Astrocyte (in vitro differentiated cells and primary cell): ENCODE data around the gene ADM. TPM values are rescaled to one million over a fixed set of nuclear protein-coding genes. Genes with fewer than 3 reads are reported as not detected.
A peak's percentile ranks its signal among the peaks of the same experiment; 100 is the strongest.

ENCODE experiments used
- DNase-seq: peaks from one replicate; pipeline ENCODE4 v3.0.0-alpha.2; 2010; ENCODE audit warnings: low read depth
- FAIRE-seq: peaks from 2 replicates; lab custom pipeline; 2011; peaks lifted over from hg19 to GRCh38; lab: Jason Lieb, UNC
- H2AFZ ChIP-seq: 2 replicates; pipeline ENCODE4 v1.6.0; 2012; ENCODE audit warnings: low read depth, low read length, inconsistent platforms
- H3K27ac ChIP-seq: 2 replicates; pipeline ENCODE4 v1.5.1; 2011; ENCODE audit warnings: low read depth, low read length, inconsistent platforms
- H3K27me3 ChIP-seq: 2 replicates; pipeline ENCODE4 v1.6.0; 2011; ENCODE audit warnings: low read length, inconsistent platforms; ENCODE audit not compliant: insufficient read depth
- H3K36me3 ChIP-seq: 2 replicates; pipeline ENCODE4 v1.5.1; 2011; ENCODE audit warnings: low read length, inconsistent platforms; ENCODE audit not compliant: insufficient read depth
- H3K4me1 ChIP-seq: 2 replicates; pipeline ENCODE4 v1.5.1; 2011; ENCODE audit warnings: low read length, inconsistent platforms; ENCODE audit not compliant: insufficient read depth
- H3K4me2 ChIP-seq: 2 replicates; pipeline ENCODE4 v1.6.0; 2012; ENCODE audit warnings: low read length, inconsistent platforms
- H3K4me3 ChIP-seq: 2 replicates; pipeline ENCODE4 v1.5.1; 2011; ENCODE audit warnings: low read depth, mild to moderate bottlenecking, low read length, inconsistent platforms; ENCODE audit not compliant: insufficient read depth
- H3K79me2 ChIP-seq: 2 replicates; pipeline ENCODE4 v1.6.0; 2012; ENCODE audit warnings: mild to moderate bottlenecking, low read length, inconsistent platforms; ENCODE audit not compliant: insufficient read depth
- H3K9ac ChIP-seq: 2 replicates; pipeline ENCODE4 v1.6.0; 2012; ENCODE audit warnings: mild to moderate bottlenecking, low read length, inconsistent platforms
- H3K9me3 ChIP-seq: 2 replicates; pipeline ENCODE4 v1.5.1; 2012; ENCODE audit warnings: low read depth, mild to moderate bottlenecking, low read length, inconsistent platforms; ENCODE audit not compliant: insufficient read depth
- H4K20me1 ChIP-seq: 2 replicates; pipeline ENCODE4 v1.6.0; 2012; ENCODE audit warnings: low read length, inconsistent platforms; ENCODE audit not compliant: insufficient read depth
- H3K27ac Mint-ChIP-seq: one replicate; pipeline ENCODE4 v1.8.0; 2021; ENCODE audit warnings: mild to moderate bottlenecking, mixed read lengths; ENCODE audit not compliant: unreplicated experiment
- H3K27me3 Mint-ChIP-seq: one replicate; pipeline ENCODE4 v1.8.0; 2021; ENCODE audit warnings: low read depth, mixed read lengths; ENCODE audit not compliant: unreplicated experiment
- H3K36me3 Mint-ChIP-seq: one replicate; pipeline ENCODE4 v1.8.0; 2021; ENCODE audit warnings: low read depth, mixed read lengths; ENCODE audit not compliant: unreplicated experiment
- H3K4me1 Mint-ChIP-seq: one replicate; pipeline ENCODE4 v1.8.0; 2021; ENCODE audit warnings: low read depth, mixed read lengths; ENCODE audit not compliant: unreplicated experiment
- H3K4me3 Mint-ChIP-seq: one replicate; pipeline ENCODE4 v1.8.0; 2021; ENCODE audit warnings: mild to moderate bottlenecking, moderate library complexity, mixed read lengths; ENCODE audit not compliant: unreplicated experiment
- H3K9me3 Mint-ChIP-seq: one replicate; pipeline ENCODE4 v1.8.0; 2021; ENCODE audit warnings: mild to moderate bottlenecking, mixed read lengths; ENCODE audit not compliant: unreplicated experiment
- CTCF ChIP-seq: IDR thresholded peaks from 2 replicates; pipeline ENCODE4 v1.5.1; 2011; ENCODE audit warnings: low read depth, mild to moderate bottlenecking, inconsistent platforms, low read length, moderate library complexity; ENCODE audit not compliant: insufficient read depth
- EZH2 ChIP-seq: IDR thresholded peaks from 2 replicates; pipeline ENCODE4 v1.6.1; 2012; ENCODE audit warnings: mild to moderate bottlenecking, low read length, inconsistent platforms; ENCODE audit not compliant: insufficient read depth
- total RNA-seq: library from RNA; stranded (reverse); gene quantifications from 2 replicates; pipeline ENCODE4 v1.2.1, GENCODE V29; 2021

The ADM gene
- total RNA-seq, 1 donor from 2014 or later: 78.7 TPM

DNA sequence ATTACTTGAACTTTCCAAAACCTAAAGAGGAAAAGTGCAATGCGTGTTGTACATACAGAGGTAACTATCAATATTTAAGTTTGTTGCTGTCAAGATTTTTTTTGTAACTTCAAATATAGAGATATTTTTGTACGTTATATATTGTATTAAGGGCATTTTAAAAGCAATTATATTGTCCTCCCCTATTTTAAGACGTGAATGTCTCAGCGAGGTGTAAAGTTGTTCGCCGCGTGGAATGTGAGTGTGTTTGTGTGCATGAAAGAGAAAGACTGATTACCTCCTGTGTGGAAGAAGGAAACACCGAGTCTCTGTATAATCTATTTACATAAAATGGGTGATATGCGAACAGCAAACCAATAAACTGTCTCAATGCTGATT, 2.1 kb downstream of the ADM start:
- no peaks in the 10 kb centered on the region for H3K9me3 ChIP-seq
- H3K9ac ChIP-seq: peak overlapping the region; percentile 89
- no peaks in the 10 kb centered on the region for H3K27me3 ChIP-seq
- H3K79me2 ChIP-seq: peaks cover 24% of the 10 kb centered on the region
- Mint-ChIP-seq H3K4me1 (peaks cover 11% of the 10 kb centered on the region), H3K27ac (peak overlapping the region; percentile 41), H3K9me3 (no peaks in the 10 kb centered on the region), H3K27me3 (no peaks in the 10 kb centered on the region), H3K4me3 (peak overlapping the region; percentile 91), H3K36me3 (peaks cover 16% of the 10 kb centered on the region)
- H3K36me3 ChIP-seq: no peaks in the 10 kb centered on the region
- no peak for FAIRE-seq
- H4K20me1 ChIP-seq: peaks cover 24% of the 10 kb centered on the region
- peak overlapping the region; percentile 64 for H3K27ac ChIP-seq
- peak overlapping the region; percentile 1 for H2AFZ ChIP-seq
- H3K4me1 ChIP-seq: peaks cover 47% of the 10 kb centered on the region
- no peak for DNase-seq
- TF ChIP-seq EZH2 (no peak), CTCF (no peak)
- H3K4me2 ChIP-seq: peak overlapping the region; percentile 94
- peak overlapping the region; percentile 88 for H3K4me3 ChIP-seq

- H3K27ac ChIP-seq: peak overlapping the region; percentile 63
- peak overlapping the region; percentile 89 for H3K9ac ChIP-seq
- peak overlapping the region; percentile 1 for H2AFZ ChIP-seq
- Mint-ChIP-seq H3K4me1 (peaks cover 11% of the 10 kb centered on the region), H3K27me3 (no peaks in the 10 kb centered on the region), H3K9me3 (no peaks in the 10 kb centered on the region), H3K36me3 (peaks cover 16% of the 10 kb centered on the region), H3K27ac (peak overlapping the region; percentile 99), H3K4me3 (peak overlapping the region; percentile 91)
- H3K4me1 ChIP-seq: peaks cover 41% of the 10 kb centered on the region
- H3K9me3 ChIP-seq: no peaks in the 10 kb centered on the region
- no peaks in the 10 kb centered on the region for H3K27me3 ChIP-seq
- H3K4me2 ChIP-seq: peak overlapping the region; percentile 94
- H3K79me2 ChIP-seq: peaks cover 24% of the 10 kb centered on the region
- no peaks in the 10 kb centered on the region for H3K36me3 ChIP-seq
- FAIRE-seq: no peak
- H4K20me1 ChIP-seq: peaks cover 24% of the 10 kb centered on the region
- TF ChIP-seq CTCF: peak; percentile 88
- TF ChIP-seq EZH2: no peak
- peak; percentile 76 for DNase-seq
- peak overlapping the region; percentile 88 for H3K4me3 ChIP-seq
Measured at GRCh38 chr11:10307400-10308200, 2.7 kb downstream of the ADM start.
